ENCODE data around the gene REC8.

Gene REC8

GRCh38 chr14:24171422-24172260 is at the start of gene REC8:
REC8 (plus strand) TSS chr14:24172080; CDS start chr14:24172553, 473 bp downstream.
- peak; percentile 96 for DNase-seq

- DNase-seq: no peak
These were observed 49.5 kb upstream of the REC8 start for GRCh38 chr14:24122416-24122815.

- no peak for DNase-seq
These were observed 49.0 kb upstream of the REC8 start for GRCh38 chr14:24122898-24123297.

GRCh38 chr14:24123424-24124417 is 48.2 kb upstream of the REC8 start:
- DNase-seq: no peak

- no peak for DNase-seq
These were observed 44.9 kb upstream of the REC8 start for GRCh38 chr14:24126939-24127338.

- DNase-seq: no peak
These were observed 44.2 kb upstream of the REC8 start for GRCh38 chr14:24127673-24128072.

DNA sequence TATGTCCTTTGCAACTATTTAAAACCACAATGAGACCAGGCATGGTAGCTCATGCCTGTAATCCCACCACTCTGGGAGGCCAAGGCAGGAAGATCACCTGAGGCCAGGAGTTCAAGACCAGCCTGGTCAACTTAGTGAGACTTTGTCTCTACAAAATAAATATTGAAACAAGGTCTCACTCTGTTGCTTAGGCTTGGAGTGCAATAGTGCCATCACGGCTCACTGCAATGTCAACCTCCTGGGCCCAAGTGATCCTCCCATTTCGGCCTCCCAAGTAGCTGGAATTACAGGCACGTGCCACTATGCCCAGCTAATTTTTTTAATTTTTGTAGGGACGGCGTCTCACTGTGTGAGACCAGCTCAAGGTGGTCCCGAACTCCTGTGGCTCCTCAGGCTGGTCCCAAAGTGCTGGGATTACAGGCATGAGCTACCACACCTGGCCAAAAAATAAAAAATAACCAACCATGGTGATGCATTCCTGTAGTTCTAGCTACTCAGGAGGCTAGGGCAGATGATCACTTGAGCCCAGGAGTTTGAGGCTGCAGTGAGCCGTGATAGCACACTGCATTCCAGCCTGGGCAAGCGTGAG is 42.4 kb upstream of the REC8 start:
- no peak for DNase-seq

DNA sequence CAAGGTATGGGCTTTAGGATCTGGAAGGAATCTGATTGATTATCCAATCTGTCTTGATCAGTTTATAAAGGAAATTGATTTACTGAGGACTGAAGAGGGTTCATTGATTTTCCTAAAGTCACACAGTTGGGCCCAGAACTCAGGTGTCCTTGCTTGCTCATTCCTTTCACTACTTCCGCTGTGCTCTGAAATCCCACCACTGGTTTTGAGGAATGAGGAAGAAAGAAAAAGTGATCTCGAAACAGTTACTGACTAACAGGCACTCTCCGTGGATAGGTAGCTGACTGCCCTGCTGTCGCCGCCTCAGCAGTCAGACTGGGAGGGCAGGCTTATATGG is 41.5 kb upstream of the REC8 start, which contains the start of gene FITM1:
Gene FITM1 (plus strand): TSS at position 280 of the 337 bp plus-strand sequence. CDS start 905 bp downstream, outside the sequence.
- DNase-seq: no peak

GRCh38 chr14:24130717-24131548 is 40.9 kb upstream of the REC8 start:
- DNase-seq: no peak

DNA sequence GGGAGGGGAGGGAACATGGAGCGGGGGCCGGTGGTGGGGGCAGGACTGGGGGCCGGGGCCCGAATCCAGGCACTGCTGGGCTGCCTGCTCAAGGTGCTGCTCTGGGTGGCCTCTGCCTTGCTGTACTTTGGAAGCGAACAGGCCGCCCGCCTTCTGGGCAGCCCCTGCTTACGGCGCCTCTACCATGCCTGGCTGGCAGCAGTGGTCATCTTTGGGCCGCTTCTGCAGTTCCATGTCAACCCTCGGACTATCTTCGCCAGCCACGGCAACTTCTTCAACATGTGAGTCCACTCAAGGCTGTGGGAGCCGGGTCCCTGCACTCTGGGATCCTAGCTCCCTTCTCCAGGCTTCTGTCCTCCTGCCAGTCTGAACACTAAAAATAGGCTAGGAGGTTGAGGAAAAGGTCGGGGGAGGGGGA is 40.3 kb upstream of the REC8 start:
- DNase-seq: no peak

DNA sequence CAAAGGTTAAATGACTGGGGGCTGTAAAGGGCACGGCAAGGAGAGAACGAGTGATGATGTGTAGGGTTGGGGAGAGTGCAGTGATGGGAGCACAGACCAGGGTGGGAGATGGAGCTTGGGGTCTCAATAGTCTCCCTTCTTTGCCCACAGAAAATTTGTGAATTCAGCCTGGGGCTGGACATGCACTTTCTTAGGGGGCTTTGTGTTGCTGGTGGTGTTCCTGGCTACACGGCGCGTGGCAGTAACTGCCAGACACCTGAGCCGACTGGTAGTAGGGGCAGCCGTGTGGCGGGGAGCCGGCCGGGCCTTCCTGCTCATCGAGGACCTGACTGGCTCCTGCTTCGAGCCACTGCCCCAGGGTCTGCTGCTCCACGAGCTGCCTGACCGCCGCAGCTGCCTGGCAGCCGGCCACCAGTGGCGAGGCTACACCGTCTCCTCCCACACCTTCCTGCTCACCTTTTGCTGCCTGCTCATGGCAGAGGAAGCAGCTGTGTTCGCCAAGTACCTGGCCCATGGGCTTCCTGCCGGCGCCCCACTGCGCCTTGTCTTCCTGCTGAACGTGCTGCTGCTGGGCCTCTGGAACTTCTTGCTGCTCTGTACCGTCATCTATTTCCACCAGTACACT is 39.7 kb upstream of the REC8 start:
- DNase-seq: no peak

DNA sequence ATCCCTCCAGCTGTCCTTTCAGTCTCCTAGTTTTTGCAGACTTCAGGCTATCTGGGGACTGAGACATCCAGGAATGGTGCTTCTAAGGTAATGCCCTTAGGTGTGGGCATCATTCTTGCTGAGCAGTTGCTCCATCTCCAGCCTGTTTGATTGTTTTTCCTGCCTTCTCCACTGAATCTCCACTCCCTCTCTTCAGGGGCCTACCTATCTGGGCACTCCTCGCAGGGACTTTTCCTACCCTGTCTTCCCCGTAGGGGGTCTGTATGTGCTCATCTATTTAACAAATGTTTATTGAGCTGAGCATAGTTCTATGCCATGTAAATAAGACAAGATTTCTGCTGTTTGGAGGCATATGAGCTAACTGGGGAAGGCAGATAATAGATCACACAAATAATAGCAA is 38.9 kb upstream of the REC8 start:
- no peak for DNase-seq

DNA sequence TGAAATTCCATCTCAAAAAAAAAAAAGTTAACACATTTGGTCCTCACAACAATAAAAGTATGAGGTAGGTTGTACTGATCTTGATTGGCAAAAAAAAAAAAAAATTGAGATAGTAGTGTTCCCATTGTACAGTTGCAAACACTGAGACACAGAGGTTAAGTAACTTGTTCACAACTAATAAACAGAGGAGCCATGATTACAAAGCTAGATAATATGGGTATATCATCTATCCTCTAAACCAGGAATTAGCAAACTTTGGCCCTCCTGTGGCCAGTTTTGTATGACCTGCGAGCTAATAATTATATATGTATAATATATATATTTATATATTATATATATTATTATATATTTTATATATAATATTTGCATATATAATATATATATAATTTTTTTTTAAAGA is 38.1 kb upstream of the REC8 start:
- no peak for DNase-seq

- DNase-seq: no peak
These were observed 36.4 kb upstream of the REC8 start for GRCh38 chr14:24135584-24135833.

- DNase-seq: peak; percentile 85
These were observed 35.8 kb upstream of the REC8 start, which contains the start of gene PSME1 for GRCh38 chr14:24135834-24136683. PSME1 (plus strand) TSS chr14:24136194; CDS start chr14:24136263, 69 bp downstream.

GRCh38 chr14:24136684-24137528 is 35.0 kb upstream of the REC8 start:
- DNase-seq: no peak

DNA sequence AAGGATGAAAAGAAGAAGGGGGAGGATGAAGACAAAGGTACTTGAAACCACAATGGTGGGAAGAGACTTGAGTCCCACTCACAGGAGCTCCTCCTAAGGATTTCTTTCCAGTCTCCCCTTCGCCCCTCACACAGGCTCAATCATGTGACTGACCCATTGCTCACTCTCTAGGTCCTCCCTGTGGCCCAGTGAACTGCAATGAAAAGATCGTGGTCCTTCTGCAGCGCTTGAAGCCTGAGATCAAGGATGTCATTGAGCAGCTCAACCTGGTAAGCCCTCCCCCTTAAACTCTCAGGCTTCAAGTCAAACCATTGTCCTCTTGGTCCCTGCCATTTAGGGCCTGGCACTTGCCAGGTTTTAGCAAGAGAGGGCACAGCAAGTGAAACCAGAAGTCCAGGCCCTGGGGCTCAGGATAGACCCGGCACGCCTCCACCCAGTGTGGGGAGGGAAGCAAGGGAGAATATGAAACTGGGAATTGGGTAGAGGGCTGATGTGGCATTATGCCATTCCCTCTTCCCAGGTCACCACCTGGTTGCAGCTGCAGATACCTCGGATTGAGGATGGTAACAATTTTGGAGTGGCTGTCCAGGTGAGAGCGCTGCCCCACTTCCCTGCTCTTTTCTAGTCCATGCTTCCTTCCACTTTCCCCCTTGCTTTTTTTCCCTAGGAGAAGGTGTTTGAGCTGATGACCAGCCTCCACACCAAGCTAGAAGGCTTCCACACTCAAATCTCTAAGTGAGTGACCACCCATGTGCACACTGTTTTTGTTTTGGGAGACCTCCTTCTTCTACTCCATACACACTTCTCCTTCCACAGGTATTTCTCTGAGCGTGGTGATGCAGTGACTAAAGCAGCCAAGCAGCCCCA is 34.1 kb upstream of the REC8 start:
- no peak for DNase-seq

DNA sequence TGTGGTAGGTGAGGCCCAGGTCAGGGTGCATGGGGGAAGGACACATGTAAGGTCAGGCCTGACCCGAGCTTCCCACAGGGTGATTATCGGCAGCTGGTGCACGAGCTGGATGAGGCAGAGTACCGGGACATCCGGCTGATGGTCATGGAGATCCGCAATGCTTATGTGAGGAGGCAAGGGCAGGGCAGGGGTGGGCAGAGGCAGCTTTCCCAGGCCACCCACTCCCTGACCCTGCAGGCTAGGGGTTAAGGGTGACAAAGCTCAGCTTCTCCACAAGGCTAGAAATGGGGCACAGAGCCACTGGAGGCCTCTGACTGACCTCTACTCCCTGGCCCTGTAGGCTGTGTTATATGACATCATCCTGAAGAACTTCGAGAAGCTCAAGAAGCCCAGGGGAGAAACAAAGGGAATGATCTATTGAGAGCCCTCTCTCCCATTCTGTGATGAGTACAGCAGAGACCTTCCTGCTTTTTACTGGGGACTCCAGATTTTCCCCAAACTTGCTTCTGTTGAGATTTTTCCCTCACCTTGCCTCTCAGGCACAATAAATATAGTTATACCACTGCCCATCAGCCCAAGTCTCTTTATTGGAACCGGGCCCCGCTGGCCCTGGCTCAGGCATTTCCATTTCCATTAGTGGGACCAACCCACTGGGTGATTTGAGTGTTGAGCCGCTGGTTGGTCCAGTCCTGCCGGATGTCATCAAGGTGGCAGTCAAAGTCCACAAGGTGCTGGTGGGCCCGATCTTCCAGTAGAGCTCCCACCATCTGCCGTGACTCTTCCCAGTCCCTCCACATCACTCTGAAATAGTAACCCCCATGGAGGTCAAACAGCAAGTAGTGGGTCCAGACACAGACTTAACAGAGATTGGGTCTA is 33.2 kb upstream of the REC8 start:
- DNase-seq: no peak
